Right lobe of liver (tissue), 6 donors: Measurements from ENCODE around the gene GNAT3. TPM values are rescaled to one million over a fixed set of nuclear protein-coding genes. Genes with fewer than 3 reads are reported as not detected.
A peak's percentile ranks its signal among the peaks of the same experiment; 100 is the strongest.

Experiments
- ATAC-seq, 4 donors: fragments of 200-7000 bp; cut with Tn5 transposase; one replicate each; pipeline ENCODE4 v1.9.1; 2020; ENCODE audit warnings: mild to moderate bottlenecking in 4 of 4, moderate library complexity in 4 of 4
- DNase-seq, 3 donors: peaks; one replicate each; pipeline ENCODE4 v3.0.0-alpha.2; 2020
- H3K27ac ChIP-seq, 3 donors: fragments of 200-600 bp; one replicate each; pipeline ENCODE4 v1.8.0; 2022
- H3K27me3 ChIP-seq, 2 donors: fragments of 200-600 bp; one replicate each; pipeline ENCODE4 v1.8.0; 2022
- H3K36me3 ChIP-seq, 4 donors: fragments of 200-600 bp; sonication (generic) in 1 of 4; one replicate each; pipeline versions ENCODE4 v1.5.1 to v1.8.0; 2017 to 2022; ENCODE audit warnings: control low read depth in 1 of 4
- H3K4me1 ChIP-seq, 4 donors: fragments of 200-600 bp; sonication (generic) in 1 of 4; one replicate each; pipeline versions ENCODE4 v1.5.1 to v1.8.0; 2017 to 2022; ENCODE audit warnings: control low read depth in 1 of 4
- H3K4me3 ChIP-seq, 3 donors: fragments of 200-600 bp; one replicate each; pipeline ENCODE4 v1.8.0; 2022
- H3K9me3 ChIP-seq, 4 donors: fragments of 200-600 bp; sonication (generic) in 1 of 4; one replicate each; pipeline versions ENCODE4 v1.5.1 to v1.8.0; 2017 to 2022; ENCODE audit warnings: control low read depth in 1 of 4
- POLR2A ChIP-seq: fragments of 450-650 bp; IDR thresholded peaks from one replicate; pipeline ENCODE4 v1.6.1; 2017; ENCODE audit warnings: antibody characterized with exemption, mild to moderate bottlenecking
- WGBS: methylation state at CpG from one replicate; pipeline ENCODE4 v1.1.6; 2018; ENCODE audit warnings: low coverage, low lambda C conversion rate; ENCODE audit not compliant: insufficient coverage; ENCODE audit errors: missing lambda C conversion rate; 5-methylcytosine and 5-hydroxymethylcytosine counted together
- intact Hi-C, 2 donors: fragments of 100-400 bp; cut with DNase I; formaldehyde crosslinking; loops; one replicate each; pipeline versions ENCODE4 v1.11.2 to v1.14.1; 2022
- total RNA-seq, 6 experiments: library from RNA; depleted of rRNA in 2 of 6; stranded (reverse); fragments of >200 nt in 2 of 6; fragmentation: NEBNext Ultra II Directional in 3 of 6; extraction: Animal tissue kit (Norgen Biotek cat#: 25700) in 3 of 6; gene quantifications; one replicate each; pipeline versions ENCODE4 v1.1.0 to v1.2.4, GENCODE V29; 2016 to 2023
- TF ChIP-seq, protein P1 (sequence below), 4 donors: fragments of 200-600 bp in 3 of 4; fragments of 450-650 bp in 1 of 4; IDR thresholded peaks; one replicate each; pipeline versions ENCODE4 v1.5.1 to v1.8.0; 2016 to 2022; ENCODE audit warnings: antibody characterized with exemption in 4 of 4, mild to moderate bottlenecking in 2 of 4
- donor health status: DM: no; HTN: yes; CAD: no.
- donor health status: DM: no; HTN: no; CAD: no.
- donor health status: DM: no; HTN: no; CAD: no.
- donor health status: DM: no; HTN: yes; CAD: no.
- donor health status: DM: no; HTN: yes; CAD: no.

Gene GNAT3
- total RNA-seq, 6 experiments from 2014 or later, result not detected

- ATAC-seq (no peak), DNase-seq (no peak)
- 85% methylated on average over 1 of the region's 1 CpG for WGBS
- intact Hi-C loops, result no loop called here
- TF ChIP-seq POLR2A, result no peak
- TF ChIP-seq, protein P1, sequence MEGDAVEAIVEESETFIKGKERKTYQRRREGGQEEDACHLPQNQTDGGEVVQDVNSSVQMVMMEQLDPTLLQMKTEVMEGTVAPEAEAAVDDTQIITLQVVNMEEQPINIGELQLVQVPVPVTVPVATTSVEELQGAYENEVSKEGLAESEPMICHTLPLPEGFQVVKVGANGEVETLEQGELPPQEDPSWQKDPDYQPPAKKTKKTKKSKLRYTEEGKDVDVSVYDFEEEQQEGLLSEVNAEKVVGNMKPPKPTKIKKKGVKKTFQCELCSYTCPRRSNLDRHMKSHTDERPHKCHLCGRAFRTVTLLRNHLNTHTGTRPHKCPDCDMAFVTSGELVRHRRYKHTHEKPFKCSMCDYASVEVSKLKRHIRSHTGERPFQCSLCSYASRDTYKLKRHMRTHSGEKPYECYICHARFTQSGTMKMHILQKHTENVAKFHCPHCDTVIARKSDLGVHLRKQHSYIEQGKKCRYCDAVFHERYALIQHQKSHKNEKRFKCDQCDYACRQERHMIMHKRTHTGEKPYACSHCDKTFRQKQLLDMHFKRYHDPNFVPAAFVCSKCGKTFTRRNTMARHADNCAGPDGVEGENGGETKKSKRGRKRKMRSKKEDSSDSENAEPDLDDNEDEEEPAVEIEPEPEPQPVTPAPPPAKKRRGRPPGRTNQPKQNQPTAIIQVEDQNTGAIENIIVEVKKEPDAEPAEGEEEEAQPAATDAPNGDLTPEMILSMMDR (IDR thresholded peaks at IDR 0.05), result no peak
- Histone ChIP-seq H3K9me3 (no peaks in the 10 kb centered on the region), H3K4me1 (no peaks in the 10 kb centered on the region), H3K4me3 (no peak overlapping the region), H3K27me3 (no peaks in the 10 kb centered on the region), H3K36me3 (no peaks in the 10 kb centered on the region), H3K27ac (no peak overlapping the region)
These were observed 51.0 kb downstream of the GNAT3 start for GRCh38 chr7:80460857-80461256.

DNA sequence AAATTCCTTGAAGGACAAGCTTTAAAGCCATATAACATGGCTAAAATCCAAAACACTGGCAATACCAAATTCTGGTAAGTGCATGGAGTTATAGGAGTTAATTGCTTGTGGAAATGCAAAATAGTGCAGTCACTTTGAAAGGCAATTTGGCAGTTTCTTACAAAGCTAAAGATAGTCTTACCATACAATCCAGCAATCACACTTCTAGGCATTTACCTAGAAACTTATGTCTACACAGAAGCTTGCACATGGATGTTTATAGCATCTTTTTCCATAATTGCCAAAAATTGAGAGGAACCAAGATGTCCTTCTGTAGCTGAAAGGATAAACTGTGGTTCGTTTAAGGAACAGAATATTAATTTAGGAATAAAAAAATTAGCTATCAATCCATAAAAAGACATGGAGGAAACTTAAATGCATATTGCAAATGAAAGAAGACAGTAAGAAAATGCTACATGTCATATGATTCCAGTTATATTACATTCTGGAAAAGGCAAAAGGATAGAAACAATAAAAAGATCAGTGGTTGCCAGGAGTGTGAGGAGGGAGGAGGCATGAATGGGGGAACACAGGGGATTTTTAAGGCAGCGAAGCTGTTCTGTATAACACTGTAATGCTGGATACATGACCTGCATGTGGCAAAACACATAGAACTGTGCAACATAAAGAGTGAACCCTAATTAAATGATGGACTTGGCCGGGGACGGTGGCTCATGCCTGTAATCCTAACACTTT lies 51.9 kb downstream of the GNAT3 start:
- TF ChIP-seq, protein P1 (IDR thresholded peaks at IDR 0.05), result no peak
- TF ChIP-seq POLR2A, result no peak
- no peak overlapping the region for H3K4me3 ChIP-seq
- 78% methylated on average over 2 of the region's 4 CpGs for WGBS
- intact Hi-C loops, result loop anchor here in 1 of 2 donors (5.0 kb wide), 1 partner anchor 403 kb away; no protein-coding TSS in a partner anchor
- peak overlapping the region in 1 of 3 donors; percentile 55 for H3K27ac ChIP-seq
- DNase-seq (no peak), ATAC-seq (no peak)
- no peaks in the 10 kb centered on the region for H3K27me3 ChIP-seq
- no peaks in the 10 kb centered on the region for H3K9me3 ChIP-seq
- H3K4me1 ChIP-seq, result no peaks in the 10 kb centered on the region
- H3K36me3 ChIP-seq, result no peaks in the 10 kb centered on the region

- no peak for DNase-seq
These were observed 52.8 kb downstream of the GNAT3 start for GRCh38 chr7:80458822-80459725.

DNA sequence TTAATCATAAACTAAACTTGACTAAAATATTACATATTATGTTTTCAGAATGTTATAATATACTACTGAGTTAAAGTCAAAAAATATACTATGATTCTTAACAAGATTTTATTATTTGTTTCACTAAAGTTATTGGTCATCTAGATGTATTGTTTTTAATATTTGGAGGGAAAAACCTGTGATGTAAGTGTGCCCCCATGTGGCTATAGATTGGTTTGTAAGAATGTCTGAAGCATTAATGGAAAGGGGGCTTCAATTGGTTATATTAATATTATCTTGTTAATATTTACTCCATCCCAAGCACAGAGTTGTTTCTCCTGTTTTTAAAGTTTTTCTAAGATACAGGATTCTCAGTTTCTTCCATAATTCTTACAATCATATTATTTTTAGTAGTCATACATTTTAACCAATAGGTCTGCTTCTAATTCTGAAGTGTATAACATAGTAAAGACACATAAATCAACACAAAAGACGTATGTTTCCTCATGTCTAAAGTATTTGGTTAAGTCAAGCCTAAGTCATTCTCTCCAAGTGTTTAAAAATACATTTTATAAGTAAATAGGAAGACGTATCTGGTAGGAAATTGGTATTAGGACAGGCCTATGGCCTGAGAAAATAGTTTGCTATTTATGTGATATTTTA lies 58.0 kb downstream of the GNAT3 start:
- Histone ChIP-seq H3K27me3 (no peaks in the 10 kb centered on the region), H3K9me3 (no peaks in the 10 kb centered on the region), H3K4me3 (no peak overlapping the region), H3K36me3 (no peaks in the 10 kb centered on the region), H3K4me1 (peaks cover 0 to 17% (median 5%) of the 10 kb centered on the region in 4 donors), H3K27ac (no peak overlapping the region)
- intact Hi-C loops, result no loop called here
- WGBS, result 45% methylated on average over 2 of the region's 2 CpGs
- peak in 1 of 4 donors; percentile 34 for ATAC-seq
- DNase-seq, result no peak
- no peak for TF ChIP-seq POLR2A
- TF ChIP-seq, protein P1 (IDR thresholded peaks at IDR 0.05), result peak; percentile 52 to 64 (median 64)

More at GRCh38 chr7:80458822-80459725, 52.8 kb downstream of the GNAT3 start:
- Histone ChIP-seq H3K36me3 (no peaks in the 10 kb centered on the region), H3K27ac (peak overlapping the region in 2 of 3 donors; percentile 31 to 55), H3K4me3 (peak overlapping the region in 2 of 3 donors; percentile 24 to 31), H3K9me3 (no peaks in the 10 kb centered on the region), H3K4me1 (no peaks in the 10 kb centered on the region), H3K27me3 (no peaks in the 10 kb centered on the region)
- TF ChIP-seq, protein P1 (IDR thresholded peaks at IDR 0.05), result no peak
- TF ChIP-seq POLR2A, result no peak
- peak; percentile 77 to 90 (median 86) for ATAC-seq
- WGBS, result 26% methylated on average over 6 of the region's 6 CpGs
- intact Hi-C loops, result loop anchor here in 1 of 2 donors (5.0 kb wide), 1 partner anchor 402 kb away; no protein-coding TSS in a partner anchor
